GM11168 (cell line): Measurements from ENCODE around the gene ENPEP.

Experiments used
- in situ Hi-C: fragments of 300-500 bp; cut with MboI; formaldehyde crosslinking; loops from one replicate; pipeline ENCODE4 v1.12.0; 2022; ENCODE audit warnings: low sequenced_read_pairs; ENCODE audit not compliant: unreplicated experiment

ENPEP gene

DNA sequence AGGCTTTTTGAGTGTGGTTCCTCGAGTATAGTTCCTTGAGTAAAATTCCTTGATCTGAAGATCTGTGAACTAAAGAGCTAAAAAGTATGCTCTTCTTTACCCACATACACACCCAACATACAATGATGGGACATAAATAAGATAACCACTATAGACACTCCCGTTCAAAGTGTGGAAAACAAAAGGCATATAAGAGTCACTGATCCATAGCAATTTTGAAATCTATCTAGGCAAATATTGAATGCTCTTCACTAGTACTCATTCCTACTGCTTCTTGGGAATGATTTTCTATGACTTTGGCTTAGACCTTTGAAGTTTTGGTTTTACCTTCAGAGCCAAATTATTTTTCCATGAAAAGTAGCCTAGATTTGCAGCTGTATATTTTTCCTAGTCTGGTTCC is 120.5 kb downstream of the ENPEP start:
- in situ Hi-C loops: no loop called here

DNA sequence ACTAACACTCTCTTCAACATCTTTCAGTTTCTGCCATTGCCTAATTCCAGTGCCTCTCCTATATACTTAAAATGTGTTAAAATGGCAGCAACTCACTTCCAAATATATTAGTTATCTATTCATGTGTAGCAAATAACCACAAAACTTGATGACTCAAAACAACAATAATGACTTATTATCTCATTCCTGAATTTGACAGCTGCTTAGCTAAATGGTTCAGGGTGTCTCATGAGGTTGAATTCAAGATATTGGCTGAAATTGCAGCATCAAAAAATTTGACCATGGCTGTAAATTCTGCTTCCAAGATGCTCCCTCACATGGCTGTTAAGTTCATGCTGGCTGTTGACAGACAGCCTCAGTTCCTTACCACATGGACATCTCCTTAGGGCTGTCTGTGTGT is 121.6 kb downstream of the ENPEP start:
- in situ Hi-C loops: no loop called here

DNA sequence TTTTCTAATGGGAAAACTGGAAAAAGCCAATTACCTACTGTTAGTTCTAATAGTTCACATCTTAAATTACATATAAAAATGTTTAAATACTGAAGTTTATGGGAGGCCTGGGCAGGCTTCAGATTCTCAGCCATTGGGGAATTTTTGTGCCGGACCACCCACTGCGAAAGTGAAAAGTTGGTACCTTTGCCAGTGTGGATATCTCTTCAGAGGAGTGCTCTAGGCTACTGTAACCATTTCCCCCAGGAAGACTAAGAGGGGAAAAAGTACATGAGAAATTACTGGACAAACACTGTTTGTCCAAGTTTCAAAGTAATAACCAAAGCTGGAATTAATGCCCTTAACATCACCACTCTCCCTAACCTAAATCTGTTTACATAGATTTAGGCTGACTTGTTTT is 126.1 kb downstream of the ENPEP start:
- in situ Hi-C loops: no loop called here

DNA sequence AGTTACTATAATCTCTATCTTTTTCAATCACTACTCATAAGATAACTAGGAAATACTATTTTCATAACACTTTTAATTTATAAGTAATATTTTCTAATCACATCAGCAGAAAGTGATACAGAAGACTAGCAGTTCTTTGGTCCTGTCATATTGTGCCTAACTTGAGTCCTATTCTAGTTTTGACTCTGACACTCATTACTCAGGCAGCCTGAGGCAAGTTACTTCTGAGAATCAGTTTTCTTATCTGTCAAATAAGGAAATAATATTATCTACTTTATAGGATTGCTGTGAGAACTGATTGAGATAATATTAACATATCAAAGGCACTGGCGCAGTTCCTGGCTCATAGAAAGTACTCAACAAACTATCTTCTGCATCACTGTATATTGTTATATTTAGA is 129.1 kb downstream of the ENPEP start:
- in situ Hi-C loops: no loop called here

DNA sequence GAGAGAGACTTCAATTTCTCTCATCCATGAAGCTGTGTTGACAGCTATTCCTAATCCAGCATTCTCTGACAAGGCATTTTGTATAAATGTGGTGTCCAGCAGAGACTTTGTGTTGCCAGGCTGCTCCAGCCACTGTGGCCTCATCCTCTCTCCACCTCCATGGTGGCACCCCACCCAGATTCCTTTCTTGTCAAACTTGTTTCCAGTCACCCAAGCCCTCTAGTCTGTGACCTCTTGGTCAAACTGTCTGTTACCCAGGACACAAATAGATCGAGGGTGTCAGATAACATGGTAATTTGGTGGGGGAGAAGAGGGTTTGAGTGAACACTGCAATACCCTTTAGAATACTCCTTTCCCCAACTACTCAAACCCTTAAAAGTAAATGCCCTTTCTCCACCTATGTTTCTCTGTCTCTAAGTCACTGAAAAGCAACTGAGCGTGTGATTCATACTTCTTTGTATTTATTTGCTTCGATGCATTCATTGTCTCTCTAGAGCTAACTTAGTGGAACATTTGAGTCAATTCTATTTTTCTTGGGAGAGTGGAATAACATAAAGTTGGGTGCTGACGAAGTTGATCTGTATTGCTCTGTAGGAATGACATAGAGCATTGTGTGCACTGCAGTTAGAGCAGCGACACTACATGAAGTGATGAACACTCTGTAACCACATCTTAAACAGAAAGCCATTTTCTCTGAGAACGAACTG is 133.2 kb downstream of the ENPEP start:
- in situ Hi-C loops: no loop called here

DNA sequence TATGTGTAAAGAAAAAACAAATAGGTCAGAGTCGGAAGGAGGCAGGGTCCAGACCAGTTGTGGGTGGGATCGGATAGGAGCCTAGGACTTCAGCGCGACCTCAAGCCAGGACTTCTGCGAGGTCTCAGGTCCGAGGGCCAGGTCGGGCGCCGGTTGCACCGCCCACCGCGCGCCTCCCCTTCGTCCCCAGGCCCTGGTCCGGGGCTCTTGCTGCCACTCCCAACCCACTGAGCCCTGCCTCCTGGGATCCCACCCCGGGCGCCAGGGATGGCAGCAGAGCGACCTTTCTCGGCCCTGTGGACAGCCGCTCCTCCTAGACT is 134.6 kb downstream of the ENPEP start:
- in situ Hi-C loops: no loop called here

DNA sequence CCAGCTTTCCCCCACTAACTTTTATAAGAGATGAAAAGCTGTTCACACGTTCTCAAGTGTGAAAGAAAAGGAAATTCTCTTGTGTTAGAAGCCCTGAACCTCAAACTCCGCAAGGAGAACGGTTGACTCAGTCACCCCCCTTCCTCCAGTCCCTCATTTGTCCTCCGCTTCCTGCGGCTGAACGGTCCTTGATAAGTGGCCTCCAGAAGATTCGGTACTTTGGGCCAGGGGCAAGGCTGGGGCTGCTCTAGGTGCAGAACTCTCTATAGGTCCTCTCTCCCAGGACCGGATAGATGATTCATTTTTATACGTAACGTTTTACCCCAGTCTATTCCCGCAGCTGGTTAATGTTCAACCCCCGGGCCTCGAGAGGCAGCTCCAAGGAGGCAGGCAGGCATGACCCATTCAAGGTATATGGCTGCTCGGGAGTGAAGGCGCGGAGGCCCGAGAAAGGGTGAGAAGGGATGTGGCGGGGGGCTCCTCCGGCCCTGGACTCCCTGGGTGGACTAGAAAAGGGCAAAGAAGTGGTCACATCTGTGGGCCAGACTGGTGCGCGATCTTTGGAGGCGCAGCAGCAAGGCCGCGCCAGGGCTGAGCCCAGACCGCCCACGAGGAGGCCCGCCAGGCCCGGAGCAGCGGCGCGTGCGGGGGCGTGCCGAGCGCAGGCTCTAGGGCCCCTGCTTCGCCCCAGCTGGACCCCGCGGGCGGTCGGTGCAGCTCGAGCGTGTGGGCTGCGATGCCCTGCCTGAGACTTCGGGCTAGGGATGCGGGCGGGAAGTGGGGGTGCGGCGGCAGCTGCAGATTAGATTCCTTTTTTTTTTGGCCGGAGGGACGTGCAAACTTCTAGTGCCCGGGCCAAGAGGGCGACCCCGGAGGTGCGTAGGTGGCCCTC is 135.2 kb downstream of the ENPEP start:
- in situ Hi-C loops: no loop called here

DNA sequence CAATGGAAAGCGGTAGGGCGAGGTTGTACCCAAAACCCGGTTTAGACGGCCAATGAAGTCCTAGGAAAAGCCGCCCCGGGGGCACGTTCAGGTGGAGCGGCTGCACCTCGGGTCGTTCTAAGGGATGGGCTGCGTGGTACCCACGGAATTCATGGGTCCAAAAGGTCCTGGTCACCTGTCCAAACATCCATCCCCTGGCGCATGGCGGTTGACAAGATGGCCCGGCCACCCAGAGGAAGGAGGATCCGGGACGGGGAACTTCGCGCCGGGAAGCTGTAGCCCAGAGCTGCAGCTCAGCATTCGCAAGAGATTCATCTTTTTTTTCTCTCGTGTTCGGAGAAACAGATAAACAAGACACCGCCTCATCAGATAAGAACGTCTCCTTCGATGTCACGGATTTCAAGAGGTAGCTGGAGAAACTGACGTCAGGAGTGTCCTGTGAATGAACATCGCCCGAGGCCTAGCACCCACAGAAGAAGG is 136.1 kb downstream of the ENPEP start:
- in situ Hi-C loops: no loop called here

DNA sequence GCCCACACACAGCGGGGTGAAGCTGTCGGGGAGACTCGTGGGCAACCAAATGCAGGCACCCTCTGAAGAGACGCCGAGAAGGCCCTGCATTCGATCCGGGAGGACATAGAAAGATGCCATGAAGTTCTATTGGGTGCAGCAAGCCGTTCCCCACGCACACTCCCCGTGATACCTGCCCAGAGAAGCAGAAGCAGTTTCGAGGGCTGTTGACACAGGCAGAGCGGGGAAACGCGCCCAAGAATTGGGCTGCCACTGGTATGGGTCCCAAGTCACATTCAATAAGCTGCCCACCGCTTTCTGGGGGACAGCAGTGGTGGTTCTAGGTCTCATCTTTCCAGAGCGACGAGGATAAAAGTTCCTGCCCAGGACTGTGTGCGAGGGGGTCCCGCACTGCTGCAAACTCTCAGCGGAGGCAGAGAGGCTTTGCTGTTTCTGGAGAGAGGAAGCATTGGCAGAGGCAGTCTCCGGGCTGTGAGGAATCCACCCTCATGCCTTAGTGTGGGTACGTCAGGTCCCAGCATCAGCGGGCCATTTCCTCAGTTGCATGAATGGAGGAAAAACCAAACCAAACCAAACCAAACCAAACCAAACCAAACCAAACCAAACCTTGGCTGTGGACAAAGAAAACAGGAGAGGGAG is 136.8 kb downstream of the ENPEP start:
- in situ Hi-C loops: no loop called here

DNA sequence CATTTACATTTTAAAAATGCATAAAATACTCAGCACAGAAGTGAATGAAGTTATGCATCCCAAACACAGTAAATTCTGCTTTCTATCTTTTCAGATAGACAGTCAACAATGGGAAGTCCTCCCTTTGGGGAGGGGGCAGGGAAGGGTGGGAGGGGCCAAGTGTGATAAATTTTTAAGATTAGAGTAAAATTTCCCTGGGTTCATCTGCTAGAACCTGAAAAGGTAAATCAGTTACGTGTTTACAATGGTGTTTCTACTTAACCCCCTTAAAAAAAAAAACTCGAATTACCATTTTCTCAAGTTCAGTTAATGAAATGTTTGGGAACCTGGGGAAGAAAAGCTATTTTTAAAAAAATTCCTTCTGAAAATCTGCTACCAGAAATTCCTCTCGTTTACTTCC is 137.8 kb downstream of the ENPEP start:
- in situ Hi-C loops: no loop called here

DNA sequence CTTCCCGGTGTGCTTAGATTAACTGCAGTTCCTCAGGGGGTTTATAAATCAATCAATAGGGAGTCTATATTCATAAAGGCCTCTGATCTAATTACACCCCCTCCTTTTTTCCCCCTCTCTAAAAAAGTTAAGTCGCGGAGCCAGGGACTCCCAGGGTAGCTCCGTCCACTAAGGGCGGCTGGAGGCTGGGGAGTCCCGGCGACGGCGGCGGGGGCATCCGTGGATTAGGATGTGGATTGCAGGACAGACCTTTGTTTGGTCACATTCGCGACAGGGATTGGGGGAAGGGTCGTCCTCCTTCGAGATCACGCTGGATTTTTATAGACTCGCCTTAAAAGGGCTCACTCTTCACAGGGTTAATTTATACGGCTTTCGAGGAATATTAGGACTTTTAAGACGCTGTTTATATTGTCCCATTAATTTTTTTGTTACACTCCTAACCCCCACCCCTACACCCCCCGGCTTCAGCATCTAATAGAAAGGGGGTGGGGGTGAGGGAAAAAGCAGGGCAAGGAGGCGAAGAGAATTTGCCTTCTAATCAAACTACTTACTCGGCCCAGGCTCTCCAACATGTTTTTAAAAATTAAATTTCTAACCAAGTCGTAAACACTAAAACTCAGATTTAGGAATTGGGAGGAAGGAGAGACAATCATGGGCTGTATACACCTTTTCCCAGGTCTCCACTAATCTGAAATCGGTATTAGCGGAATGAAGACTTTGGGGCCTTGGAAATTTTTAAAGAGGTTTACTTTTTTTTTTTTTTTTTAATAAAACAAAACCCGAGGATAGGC is 138.4 kb downstream of the ENPEP start:
- in situ Hi-C loops: no loop called here
